GM18861 (cell line): ENCODE measurements around the gene BCL2.
"Not testable (repeated sequence)": the region's sequence is repeated elsewhere in the genome, so short reads cannot be mapped to it uniquely, and the experiment has no call there.

Experiments
- ATAC-seq: cut with Tn5 transposase; IDR thresholded peaks from one replicate; pipeline ENCODE4 v1.9.1; 2021; ENCODE audit not compliant: unreplicated experiment

BCL2 gene

DNA sequence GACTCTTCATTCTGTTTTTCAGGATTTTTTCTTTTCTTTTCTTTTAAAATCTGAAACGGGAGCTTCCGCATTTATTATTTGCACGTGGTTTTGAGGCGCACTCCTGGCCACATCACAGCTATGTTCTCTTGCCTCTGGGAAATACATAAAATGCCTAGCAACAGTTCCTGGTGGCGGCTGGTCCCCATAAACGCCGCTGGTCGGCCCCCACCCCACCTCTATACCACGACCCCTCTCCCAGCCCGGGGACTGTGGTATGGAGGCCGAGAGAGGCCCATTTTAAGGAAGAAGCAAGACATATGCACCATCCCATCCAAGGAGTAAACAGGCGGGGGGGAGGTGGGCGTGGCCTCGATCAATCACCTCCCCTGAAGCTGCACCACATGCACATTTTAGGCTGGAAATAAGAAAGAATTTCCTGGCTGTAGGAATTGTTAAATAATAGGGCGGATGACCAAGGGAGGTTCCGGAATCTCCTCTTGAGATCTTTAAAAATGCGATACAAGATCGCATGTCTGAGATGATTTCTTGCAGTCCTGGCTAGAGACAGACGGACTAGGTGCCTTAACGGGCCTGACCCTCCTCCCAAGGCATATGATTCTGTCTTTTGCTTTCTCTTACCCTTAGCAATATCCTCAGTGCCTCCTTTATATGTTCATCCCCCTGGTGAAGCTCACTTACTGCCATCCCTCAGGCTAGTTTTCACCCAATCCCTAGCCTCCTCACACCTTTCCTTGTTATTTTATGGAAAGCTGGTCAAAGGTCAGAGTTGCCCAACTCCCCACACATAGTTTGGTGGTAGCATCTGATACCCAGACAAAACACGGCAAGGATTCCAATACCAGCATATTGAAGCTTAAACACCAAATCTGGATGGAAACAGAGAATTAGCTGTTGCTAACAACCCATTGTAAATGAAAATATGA is 82.4 kb downstream of the BCL2 start:
- ATAC-seq, result no peak

- no peak for ATAC-seq
These were observed 83.2 kb downstream of the BCL2 start for GRCh38 chr18:63236406-63236805.

DNA sequence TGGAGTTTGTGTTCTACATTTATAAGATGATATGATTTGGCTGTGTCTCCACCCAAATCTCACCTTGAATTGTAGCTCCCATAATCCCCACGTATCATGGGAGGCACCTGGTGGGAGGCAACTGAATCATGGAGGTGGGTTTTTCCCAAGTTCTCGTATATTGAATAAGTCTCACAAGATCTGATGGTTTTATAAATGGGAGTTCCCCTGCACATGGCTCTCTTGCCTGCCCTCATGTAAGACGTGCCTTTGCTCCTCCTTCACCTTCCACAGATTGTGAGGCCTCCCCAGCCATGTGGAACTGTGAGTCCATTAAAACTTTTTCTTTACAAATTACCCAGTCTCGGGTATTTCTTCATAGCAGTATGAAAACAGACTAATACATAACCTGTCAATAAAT is 83.6 kb downstream of the BCL2 start:
- ATAC-seq, result not testable (repeated sequence)

- ATAC-seq, result no peak
These were observed 84.7 kb downstream of the BCL2 start for GRCh38 chr18:63234841-63235240.

DNA sequence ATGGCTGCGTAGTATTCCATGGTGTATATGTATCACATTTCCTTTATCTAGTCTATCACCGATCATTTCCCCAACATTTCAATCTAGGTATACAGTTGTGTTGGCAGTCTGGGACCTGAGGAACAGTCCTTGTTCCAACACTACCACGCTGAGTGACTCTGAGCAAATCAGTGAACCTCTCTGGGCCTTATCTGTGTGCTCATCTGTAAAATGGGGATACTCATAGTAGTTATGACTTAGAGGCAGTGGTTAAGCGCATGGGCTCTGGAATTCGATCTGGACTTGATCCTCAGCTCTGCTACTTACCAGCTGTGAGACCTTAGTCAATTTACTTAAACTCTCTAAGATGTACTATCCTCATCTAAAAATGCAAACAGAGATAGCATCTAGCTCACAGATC is 85.1 kb downstream of the BCL2 start:
- ATAC-seq, result no peak

DNA sequence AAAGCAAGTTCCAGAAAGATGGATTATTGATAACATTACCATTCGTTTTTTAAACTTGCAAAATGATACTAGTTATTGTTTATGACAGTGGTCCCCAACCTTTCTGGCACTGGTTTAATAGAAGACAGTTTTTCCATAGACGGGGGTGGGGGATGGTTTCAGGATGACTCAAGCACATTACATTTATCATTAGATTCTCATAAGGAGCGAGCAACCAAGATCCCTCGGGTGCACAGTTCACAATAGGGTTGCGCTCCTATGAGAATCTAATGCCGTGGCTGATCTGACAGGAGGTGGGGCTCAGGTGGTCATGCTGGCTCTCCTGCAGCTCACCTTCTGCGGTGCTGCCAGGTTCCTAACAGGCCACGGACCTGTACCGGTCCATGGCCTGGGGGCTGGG is 86.2 kb downstream of the BCL2 start:
- no peak for ATAC-seq

- ATAC-seq, result no peak
These were observed 86.7 kb downstream of the BCL2 start for GRCh38 chr18:63232826-63233225.

GRCh38 chr18:63229971-63230370 is 89.6 kb downstream of the BCL2 start:
- ATAC-seq, result no peak

GRCh38 chr18:63225434-63225833 is 94.1 kb downstream of the BCL2 start:
- no peak for ATAC-seq

DNA sequence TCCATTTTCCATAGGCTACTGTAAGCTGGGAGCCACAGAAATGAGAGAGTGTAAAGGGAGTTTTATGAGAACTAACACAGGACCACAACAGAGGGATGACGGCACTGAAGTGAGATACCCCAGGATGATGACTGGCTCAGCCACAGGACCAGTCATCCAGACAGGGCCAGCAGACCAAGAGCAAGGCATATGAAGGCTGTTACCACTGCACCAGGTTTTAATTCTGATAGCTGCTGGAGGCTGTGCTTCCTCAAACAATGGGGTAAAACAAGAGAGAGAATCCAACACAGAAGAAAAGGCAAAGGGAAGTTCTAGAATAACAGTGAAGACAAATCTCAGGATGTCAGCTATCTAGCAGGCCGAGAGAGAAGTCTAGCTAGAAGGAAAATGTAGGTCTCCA is 94.9 kb downstream of the BCL2 start:
- ATAC-seq, result no peak

DNA sequence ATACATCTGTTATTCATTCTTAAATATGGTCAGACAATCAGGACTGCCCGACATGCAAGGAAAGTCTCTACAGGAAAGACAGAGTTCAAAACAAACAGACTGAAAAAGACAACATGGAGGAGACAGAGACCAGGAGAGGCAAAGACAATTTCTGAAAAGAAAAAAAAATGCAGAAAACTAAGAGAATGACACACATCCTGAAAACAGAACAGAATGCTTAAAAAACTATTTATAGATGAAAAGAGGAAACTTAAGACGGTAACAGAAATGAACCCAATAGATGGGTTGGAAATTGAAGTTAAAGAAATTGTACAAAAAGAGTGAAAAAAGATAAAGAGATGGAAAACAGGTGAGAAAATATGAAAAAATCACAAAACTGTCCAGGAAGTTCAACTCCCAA is 95.7 kb downstream of the BCL2 start:
- no peak for ATAC-seq

DNA sequence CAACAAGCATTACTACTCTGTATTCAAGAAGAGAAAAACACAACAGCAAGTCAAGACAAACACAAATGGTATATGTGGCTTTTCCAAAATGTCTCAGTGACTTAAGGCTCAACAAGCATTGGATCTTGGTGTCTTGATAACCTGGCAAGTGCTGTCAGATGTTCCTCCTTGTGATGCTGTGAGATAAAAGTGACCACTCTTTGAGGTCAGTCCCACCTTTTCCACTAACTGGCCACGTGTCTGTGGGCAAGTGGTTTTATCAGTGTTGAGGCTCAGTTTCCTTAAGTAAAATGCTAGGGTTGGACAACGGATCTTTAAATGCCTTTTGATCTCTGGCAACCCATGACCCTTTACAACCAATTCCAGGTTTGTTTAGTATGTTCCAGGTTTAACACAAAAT is 98.7 kb downstream of the BCL2 start:
- ATAC-seq, result no peak

DNA sequence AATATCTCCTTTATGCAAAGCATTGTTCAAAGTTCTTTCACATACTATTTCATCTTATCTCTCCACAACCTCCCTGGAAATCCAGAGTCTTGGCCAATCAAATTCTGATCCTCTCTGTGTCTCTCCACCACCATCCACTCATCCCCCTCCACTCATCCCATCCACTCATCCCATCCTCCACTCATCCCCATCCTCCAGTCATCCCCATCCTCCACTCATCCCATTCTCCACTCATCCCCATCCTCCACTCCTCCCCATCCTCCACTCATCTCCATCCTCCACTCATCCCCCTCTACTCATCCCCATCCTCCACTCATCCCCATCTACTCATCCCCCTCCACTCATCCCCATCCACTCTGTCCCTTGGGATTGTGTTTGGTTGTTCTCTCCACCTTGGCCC is 101.1 kb downstream of the BCL2 start:
- ATAC-seq, result no peak

DNA sequence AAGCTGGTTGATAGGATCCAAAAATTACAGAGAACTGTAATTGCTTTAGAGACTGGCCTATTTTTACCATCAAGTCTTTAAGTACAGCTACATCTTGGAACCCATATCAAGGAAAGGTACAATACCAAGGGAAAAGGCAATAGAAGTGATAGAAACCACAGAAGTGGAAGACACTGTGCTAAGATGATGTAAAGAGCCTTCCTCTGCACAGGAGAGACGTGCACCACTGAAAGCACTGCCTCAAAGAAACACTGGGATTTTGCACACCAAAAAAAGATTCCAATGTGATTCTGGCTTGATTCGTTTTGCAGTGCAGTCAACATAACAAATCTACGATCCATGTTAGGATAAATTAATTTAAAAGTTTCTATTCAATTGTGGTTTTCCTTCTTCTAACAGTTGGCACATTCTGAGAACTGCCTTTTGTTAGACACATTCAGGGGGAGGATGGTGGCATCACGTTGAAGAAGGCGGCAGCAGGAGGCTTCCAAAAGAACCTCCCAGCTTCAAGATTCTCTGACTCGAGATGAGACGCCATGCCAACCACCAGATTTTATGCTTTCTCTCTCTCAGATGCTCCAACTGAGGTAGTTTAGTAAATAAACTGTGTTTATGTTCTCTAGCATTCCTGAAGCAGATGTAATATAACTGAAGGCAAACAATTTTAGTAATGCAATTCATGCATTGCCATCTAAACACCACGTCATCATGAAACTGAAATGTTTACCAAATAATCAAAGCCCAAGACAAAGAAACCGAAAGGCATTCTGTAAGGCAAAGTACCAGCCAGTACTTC is 102.9 kb downstream of the BCL2 start:
- ATAC-seq, result peak; percentile 63

DNA sequence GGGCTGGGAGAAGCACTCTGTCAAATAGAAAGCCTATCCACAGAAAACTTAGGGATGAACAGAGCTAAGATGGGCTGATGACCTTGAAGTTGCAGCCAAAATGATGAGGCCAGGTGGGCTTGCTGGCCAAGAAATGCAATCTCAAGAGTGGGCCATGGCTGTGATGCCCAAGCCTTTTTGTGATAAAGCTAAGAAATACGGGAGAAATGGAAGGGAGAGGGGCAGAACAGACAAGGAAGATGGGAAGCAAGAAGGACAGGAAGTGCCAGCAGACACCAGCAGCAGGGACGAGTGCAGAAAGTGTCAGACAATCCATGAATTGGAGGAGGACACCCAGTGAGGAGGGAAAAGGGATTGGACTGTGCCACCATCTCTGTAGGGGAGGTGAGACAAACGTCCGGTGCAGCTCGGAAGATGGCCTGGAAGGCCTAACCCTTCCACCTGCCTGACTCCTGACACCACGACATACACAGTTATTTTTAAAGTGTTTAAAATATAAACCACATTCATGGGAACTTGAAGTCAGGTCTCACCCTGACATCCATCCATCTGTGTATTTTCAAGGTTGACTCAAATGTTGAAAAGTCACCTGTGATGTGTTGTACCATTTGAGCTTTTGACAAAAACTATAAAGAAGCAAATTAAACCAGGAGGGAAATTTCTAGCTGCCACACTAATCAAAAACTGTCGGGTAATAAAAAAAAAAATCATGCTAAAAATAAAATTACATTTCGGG is 105.5 kb downstream of the BCL2 start:
- no peak for ATAC-seq

- ATAC-seq, result no peak
These were observed 106.2 kb downstream of the BCL2 start for GRCh38 chr18:63213331-63213900.

DNA sequence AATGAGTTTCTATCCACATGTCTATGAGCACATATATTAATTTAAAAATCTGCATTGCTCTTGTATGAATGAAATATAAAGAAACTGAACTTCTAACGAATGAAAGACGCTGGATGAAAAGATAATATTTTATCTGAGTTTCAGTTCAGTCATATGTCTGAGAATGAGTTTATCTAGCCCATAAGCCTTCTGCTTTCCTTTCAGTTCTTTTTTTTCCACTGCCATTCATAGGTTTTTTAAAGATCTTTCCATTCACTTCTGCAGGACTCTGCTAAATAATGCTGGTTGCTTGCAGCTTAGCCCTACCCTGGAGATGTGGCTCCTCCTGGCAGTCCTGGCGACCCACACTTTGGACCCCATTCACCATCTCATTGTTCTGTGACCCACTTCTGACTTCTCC is 109.0 kb downstream of the BCL2 start:
- ATAC-seq, result no peak

GRCh38 chr18:63208676-63209075 is 110.9 kb downstream of the BCL2 start:
- no peak for ATAC-seq

DNA sequence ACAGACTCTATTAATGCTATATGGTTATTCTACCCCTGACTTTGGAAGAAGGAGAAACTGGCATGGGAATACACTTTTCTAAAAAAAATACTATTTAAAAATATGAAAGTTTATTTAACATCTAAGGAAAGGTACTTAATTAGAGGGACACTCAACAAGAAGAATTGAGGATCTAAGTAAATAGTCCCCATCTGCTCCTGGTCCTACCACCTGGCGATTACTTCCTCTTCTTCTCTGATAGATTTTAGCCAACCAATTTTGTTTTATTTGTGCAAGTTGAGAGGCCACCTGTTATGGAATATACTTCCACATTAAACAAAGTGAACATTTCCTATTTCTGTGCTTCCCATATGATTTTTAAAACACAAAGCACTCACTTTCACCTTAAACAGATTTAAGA is 111.7 kb downstream of the BCL2 start:
- ATAC-seq, result no peak

DNA sequence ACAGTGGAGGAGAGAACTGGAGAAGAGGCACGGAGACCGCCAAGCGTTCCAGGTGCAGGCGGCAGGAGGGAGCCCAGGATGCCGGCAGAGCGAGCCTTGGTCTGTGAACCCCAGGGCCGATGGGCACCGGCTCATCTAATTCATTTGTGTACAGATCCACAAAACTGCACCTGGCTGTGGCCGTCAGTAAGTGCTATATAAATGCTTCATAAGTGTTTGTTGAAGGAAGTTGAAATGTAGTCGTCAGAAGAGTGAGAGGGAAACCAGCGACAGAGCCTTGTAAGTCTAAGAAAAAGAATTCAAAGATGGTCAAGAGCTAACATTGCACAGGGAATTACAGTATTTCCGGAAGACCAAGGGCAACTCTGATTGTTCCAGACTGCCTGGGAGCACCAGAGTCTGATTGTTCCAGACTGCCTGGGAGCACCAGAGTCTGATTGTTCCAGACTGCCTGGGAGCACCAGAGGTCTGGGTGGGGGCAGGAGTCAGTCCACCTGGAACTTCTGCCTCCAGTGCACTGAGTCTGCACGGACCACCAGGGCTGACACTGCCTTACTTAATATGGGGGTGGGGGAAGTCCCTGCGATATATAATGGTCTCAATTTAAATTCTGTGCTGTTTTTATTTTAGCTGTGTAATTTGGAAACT is 112.3 kb downstream of the BCL2 start:
- no peak for ATAC-seq
